ENCODE data around the gene GALM. TPM values are rescaled to one million over a fixed set of nuclear protein-coding genes. Genes with fewer than 3 reads are reported as not detected.

GALM gene
- total and polyA plus RNA-seq, 2 donors (not counting 3 experiments of a cell fraction or from before 2014, with no cell fraction given) = 4.8 to 6.1 TPM

DNA sequence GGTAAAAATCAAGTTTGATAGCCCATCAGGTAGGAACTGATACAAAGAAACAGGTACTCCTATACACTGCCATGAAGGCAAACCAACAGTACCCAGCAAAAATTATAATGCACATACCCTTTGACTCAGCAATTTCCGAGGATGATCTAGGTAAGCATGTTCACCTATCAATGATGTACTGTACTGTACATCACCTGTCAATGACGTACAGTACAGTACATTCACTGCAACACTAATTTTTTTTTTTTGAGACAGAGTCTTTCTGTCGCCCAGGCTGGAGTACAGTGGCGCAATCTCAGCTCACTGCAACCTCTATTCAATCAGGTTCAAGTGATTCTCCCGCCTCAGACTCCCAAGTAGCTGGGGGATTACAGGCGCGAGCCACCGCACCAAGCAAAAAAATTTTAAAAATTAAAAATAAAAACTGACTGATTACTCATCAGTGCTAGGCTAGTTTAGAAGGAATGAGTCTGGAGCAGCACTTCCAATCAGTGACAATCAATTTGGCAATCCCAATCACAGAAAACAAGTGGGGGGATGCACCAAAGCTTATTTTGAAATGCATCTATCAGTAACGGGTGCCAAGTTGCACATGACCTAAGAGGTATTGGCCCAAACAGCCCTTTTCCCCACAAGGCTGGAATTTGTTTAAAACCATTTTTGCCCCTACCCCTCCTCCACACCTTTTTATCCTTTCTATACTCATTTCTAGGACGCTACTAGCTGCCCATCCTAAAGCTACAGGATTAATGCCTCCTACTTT is 77.1 kb downstream of the GALM start:
- no TSS peak for BruUV-seq (replicated peaks)
- ChIA-PET POLR2A (interaction anchor here (0.9 to 3.3 kb wide), 2 partner anchors 8 to 206 kb away, joined by 4 to 26 read pairs; partner anchors contain the start of gene SRSF7), CTCF (interaction anchor here (0.8 to 6.6 kb wide), 8 partner anchors 8 to 207 kb away, joined by 3 to 40 read pairs (median 4); no protein-coding TSS in a partner anchor)
- H3K27ac ChIP-seq (ENCODE audit: insufficient read depth, low read depth, low read length) = no peak overlapping the region
- H3K9ac ChIP-seq (replicated peaks; ENCODE audit: extremely low read depth, insufficient read depth, low read length) = no peak overlapping the region
- H3K4me2 ChIP-seq (ENCODE audit: insufficient read depth, low read length) = no peak overlapping the region
- no peaks in the 10 kb centered on the region for H3K27me3 ChIP-seq (ENCODE audit: control insufficient read depth in 2 of 2, insufficient read depth in 2 of 2, low read length in 2 of 2)
- H3K9me3 ChIP-seq (replicated peaks; ENCODE audit: control insufficient read depth, insufficient read depth, low read length) = no peaks in the 10 kb centered on the region
- H2AFZ ChIP-seq (ENCODE audit: low read depth, low read length) = no peak overlapping the region
- peaks cover 16 to 43% of the 10 kb centered on the region in 2 experiments for H3K36me3 ChIP-seq (ENCODE audit: control insufficient read depth in 2 of 2, extremely low read depth in 1 of 2, insufficient read depth in 2 of 2, low read length in 2 of 2)
- DNase-seq (ENCODE audit: low read depth, low spot score) (no peak), FAIRE-seq (no peak)
- H3K79me2 ChIP-seq (ENCODE audit: control insufficient read depth, insufficient read depth, low read length) = peaks cover 48% of the 10 kb centered on the region
- no peaks in the 10 kb centered on the region for H3K9me1 ChIP-seq (replicated peaks; ENCODE audit: control insufficient read depth, extremely low read depth, insufficient read depth, low read length)
- H3K4me3 ChIP-seq (replicated peaks in 1 of 3; ENCODE audit: insufficient read depth in 1 of 3, low read depth in 1 of 3, low read length in 3 of 3) = no peak overlapping the region
- H4K20me1 ChIP-seq (replicated peaks; ENCODE audit: control insufficient read depth, extremely low read depth, insufficient read depth, low read length) = peaks cover 12% of the 10 kb centered on the region
- intact Hi-C loops (cut with micrococcal nuclease) (loop anchor here (5.0 kb wide), 2 partner anchors 366 to 426 kb away; partner anchors contain the start of gene ATL2), dilution Hi-C loops (cut with MboI; ENCODE audit: extremely low pct_ligation_motif_present, low sequenced_read_pairs) (no loop called here)
- peak; percentile 30 for TF ChIP-seq POLR2A (IDR thresholded peaks at IDR 0.05; ENCODE audit: low read depth, low read length)
- TF ChIP-seq, protein P1, sequence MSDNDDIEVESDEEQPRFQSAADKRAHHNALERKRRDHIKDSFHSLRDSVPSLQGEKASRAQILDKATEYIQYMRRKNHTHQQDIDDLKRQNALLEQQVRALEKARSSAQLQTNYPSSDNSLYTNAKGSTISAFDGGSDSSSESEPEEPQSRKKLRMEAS (IDR thresholded peaks at IDR 0.05; ENCODE audit: insufficient read depth, insufficient read length) = no peak
- peak; percentile 28 for TF ChIP-seq POLR2AphosphoS5 (IDR thresholded peaks at IDR 0.05; ENCODE audit: insufficient read depth, low read depth, low read length)
- peaks cover 15% of the 10 kb centered on the region for H3K4me1 ChIP-seq (ENCODE audit: control insufficient read depth, extremely low read depth, insufficient read depth, low read length)

DNA sequence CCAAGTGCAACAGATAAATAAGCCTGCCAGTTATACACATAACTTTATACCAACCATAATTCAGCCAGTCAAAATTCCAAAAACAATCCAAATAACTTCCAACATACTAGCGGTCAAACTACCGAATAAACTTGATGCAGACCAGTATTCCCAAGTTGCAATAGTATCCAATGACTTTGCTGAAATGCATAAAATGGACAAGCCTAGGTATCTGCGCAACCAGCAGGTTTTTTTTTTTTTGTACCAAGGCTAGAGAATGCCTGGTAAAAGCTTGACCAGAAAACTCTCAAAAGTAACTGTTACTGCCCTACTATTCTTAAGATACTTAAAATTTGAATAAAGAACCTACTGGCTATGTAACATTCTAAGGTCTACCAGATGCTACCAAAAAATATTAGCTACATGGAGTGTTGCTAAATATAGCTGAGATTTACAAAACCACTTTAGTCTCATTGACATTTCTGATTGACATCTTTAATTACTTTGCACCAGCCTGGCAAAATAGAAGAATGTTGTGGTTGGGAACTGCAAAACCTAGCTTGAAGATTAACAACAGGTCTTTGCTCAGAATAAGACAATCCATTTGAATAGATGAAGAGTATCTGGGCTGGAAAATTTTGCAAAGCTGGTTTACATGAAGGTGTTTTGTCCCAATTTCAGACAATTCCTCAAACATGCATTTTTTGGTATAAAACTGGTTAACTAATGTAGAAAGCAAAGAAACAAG is 77.9 kb downstream of the GALM start:
- Histone ChIP-seq H3K36me3 (ENCODE audit: control insufficient read depth in 2 of 2, extremely low read depth in 1 of 2, insufficient read depth in 2 of 2, low read length in 2 of 2) (peaks cover 22 to 42% of the 10 kb centered on the region in 2 experiments), H3K27ac (ENCODE audit: insufficient read depth, low read depth, low read length) (no peak overlapping the region), H3K9me1 (replicated peaks; ENCODE audit: control insufficient read depth, extremely low read depth, insufficient read depth, low read length) (no peaks in the 10 kb centered on the region)

More for the DNA sequence above, 77.9 kb downstream of the GALM start:
- dilution Hi-C loops (cut with MboI; ENCODE audit: extremely low pct_ligation_motif_present, low sequenced_read_pairs) = no loop called here
- Histone ChIP-seq H2AFZ (ENCODE audit: low read depth, low read length) (no peak overlapping the region), H4K20me1 (replicated peaks; ENCODE audit: control insufficient read depth, extremely low read depth, insufficient read depth, low read length) (peaks cover 12% of the 10 kb centered on the region), H3K79me2 (ENCODE audit: control insufficient read depth, insufficient read depth, low read length) (peaks cover 57% of the 10 kb centered on the region), H3K9me3 (replicated peaks; ENCODE audit: control insufficient read depth, insufficient read depth, low read length) (no peaks in the 10 kb centered on the region), H3K4me1 (ENCODE audit: control insufficient read depth, extremely low read depth, insufficient read depth, low read length) (peaks cover 23% of the 10 kb centered on the region), H3K4me2 (ENCODE audit: insufficient read depth, low read length) (no peak overlapping the region), H3K27me3 (ENCODE audit: control insufficient read depth in 2 of 2, insufficient read depth in 2 of 2, low read length in 2 of 2) (no peaks in the 10 kb centered on the region), H3K4me3 (replicated peaks in 1 of 3; ENCODE audit: insufficient read depth in 1 of 3, low read depth in 1 of 3, low read length in 3 of 3) (no peak overlapping the region), H3K9ac (replicated peaks; ENCODE audit: extremely low read depth, insufficient read depth, low read length) (no peak overlapping the region)
- intact Hi-C loops (cut with micrococcal nuclease) = loop anchor here (5.0 kb wide), 2 partner anchors 367 to 427 kb away; partner anchors contain the start of gene ATL2
- FAIRE-seq = no peak
- ChIA-PET POLR2A (interaction anchor here (0.6 to 1.4 kb wide), 3 partner anchors 9 to 206 kb away, joined by 3 to 5 read pairs (median 4); no protein-coding TSS in a partner anchor), CTCF (interaction anchor here (0.8 to 6.6 kb wide), 7 partner anchors 9 to 208 kb away, joined by 3 to 40 read pairs (median 3); no protein-coding TSS in a partner anchor)
- BruUV-seq (replicated peaks) = no TSS peak
- TF ChIP-seq GATA2 (IDR thresholded peaks at IDR 0.05; ENCODE audit: insufficient read depth, insufficient read length, low read depth, low read length) (no peak), JUN (IDR thresholded peaks at IDR 0.05; ENCODE audit: borderline replicate concordance, insufficient read depth, insufficient read length, low read depth) (no peak), EZH2 (IDR thresholded peaks at IDR 0.05; ENCODE audit: borderline replicate concordance, low read depth, low read length, severe bottlenecking) (no peak), MYC (IDR thresholded peaks at IDR 0.05; ENCODE audit: low read depth, low read length) (no peak), POLR2AphosphoS5 (IDR thresholded peaks at IDR 0.05; ENCODE audit: insufficient read depth, low read depth, low read length) (no peak), POLR2A (IDR thresholded peaks at IDR 0.05; ENCODE audit: low read depth, low read length) (no peak), FOS (IDR thresholded peaks at IDR 0.05; ENCODE audit: borderline replicate concordance, insufficient read depth, low read length) (no peak)
- TF ChIP-seq, protein P2, sequence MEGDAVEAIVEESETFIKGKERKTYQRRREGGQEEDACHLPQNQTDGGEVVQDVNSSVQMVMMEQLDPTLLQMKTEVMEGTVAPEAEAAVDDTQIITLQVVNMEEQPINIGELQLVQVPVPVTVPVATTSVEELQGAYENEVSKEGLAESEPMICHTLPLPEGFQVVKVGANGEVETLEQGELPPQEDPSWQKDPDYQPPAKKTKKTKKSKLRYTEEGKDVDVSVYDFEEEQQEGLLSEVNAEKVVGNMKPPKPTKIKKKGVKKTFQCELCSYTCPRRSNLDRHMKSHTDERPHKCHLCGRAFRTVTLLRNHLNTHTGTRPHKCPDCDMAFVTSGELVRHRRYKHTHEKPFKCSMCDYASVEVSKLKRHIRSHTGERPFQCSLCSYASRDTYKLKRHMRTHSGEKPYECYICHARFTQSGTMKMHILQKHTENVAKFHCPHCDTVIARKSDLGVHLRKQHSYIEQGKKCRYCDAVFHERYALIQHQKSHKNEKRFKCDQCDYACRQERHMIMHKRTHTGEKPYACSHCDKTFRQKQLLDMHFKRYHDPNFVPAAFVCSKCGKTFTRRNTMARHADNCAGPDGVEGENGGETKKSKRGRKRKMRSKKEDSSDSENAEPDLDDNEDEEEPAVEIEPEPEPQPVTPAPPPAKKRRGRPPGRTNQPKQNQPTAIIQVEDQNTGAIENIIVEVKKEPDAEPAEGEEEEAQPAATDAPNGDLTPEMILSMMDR (IDR thresholded peaks at IDR 0.05; ENCODE audit: extremely low read depth in 1 of 2, insufficient read depth in 1 of 2, low read depth in 1 of 2, low read length in 2 of 2) = no peak
- TF ChIP-seq, protein P1 (IDR thresholded peaks at IDR 0.05; ENCODE audit: insufficient read depth, insufficient read length) = no peak
- no peak for DNase-seq (ENCODE audit: low read depth, low spot score)

Measured in endothelial cell of umbilical vein (primary cell).